Measurements from ENCODE around the gene TOX2. TPM values are rescaled to one million over a fixed set of nuclear protein-coding genes. Genes with fewer than 3 reads are reported as not detected.

TOX2 gene
- total RNA-seq, 1 experiment from 2014 or later: 1.7 TPM

DNA sequence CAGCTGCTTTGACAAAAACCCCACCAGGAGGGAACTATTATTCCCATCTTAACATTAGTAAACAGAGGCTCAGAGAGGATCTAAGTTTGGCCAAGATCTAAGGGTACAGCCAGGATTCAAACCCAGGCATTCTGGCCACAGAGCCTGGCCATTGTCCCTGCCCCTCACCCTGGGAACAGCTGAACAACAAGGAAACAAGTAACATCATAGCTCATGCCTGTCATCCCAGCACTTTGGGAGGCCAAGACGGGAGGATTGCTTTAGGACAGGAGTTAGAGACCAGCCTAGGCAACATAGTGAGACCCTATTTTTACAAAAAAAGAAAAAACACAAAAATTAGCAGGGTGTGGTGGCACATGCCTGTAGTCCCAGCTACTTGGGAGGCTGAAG is 27.5 kb downstream of the TOX2 start:
- H2AFZ ChIP-seq (ENCODE audit: low read length): no peak overlapping the region
- no peaks in the 10 kb centered on the region for H3K79me1 ChIP-seq (ENCODE audit: insufficient read depth, low read depth, low read length, poor library complexity, severe bottlenecking)
- H4K91ac ChIP-seq (ENCODE audit: insufficient read length, low read depth, low read length): no peak overlapping the region
- no peak overlapping the region for H3K9ac ChIP-seq (ENCODE audit: extremely low read depth, insufficient read length, low read length)
- no peak overlapping the region for H4K5ac ChIP-seq (ENCODE audit: insufficient read length, low read depth, low read length)
- no peak overlapping the region for H2BK12ac ChIP-seq (ENCODE audit: insufficient read length, low read depth, low read length)
- H2BK15ac ChIP-seq (ENCODE audit: low read depth, low read length): no peak overlapping the region
- H3K4me2 ChIP-seq (ENCODE audit: insufficient read depth, insufficient read length, low read length): no peak overlapping the region
- no peak overlapping the region for H3K56ac ChIP-seq (ENCODE audit: insufficient read length, low read depth, low read length)
- no peak overlapping the region for H3K4me3 Mint-ChIP-seq
- no peak overlapping the region for H2BK5ac ChIP-seq (ENCODE audit: insufficient read length, low read length)
- H3K4ac ChIP-seq (ENCODE audit: low read depth, low read length): no peak overlapping the region
- H3K4me1 Mint-ChIP-seq: peaks cover 22 to 27% of the 10 kb centered on the region in 2 experiments
- H3K18ac ChIP-seq (ENCODE audit: insufficient read length, low read depth, low read length): no peak overlapping the region
- H3T11ph ChIP-seq (ENCODE audit: low read length): no peak overlapping the region
- no peak overlapping the region for H2AK5ac ChIP-seq (ENCODE audit: insufficient read length, low read length)
- no peaks in the 10 kb centered on the region for H3K9me3 ChIP-seq (ENCODE audit: control insufficient read depth, low read depth, low read length)
- no peak for DNase-seq
- TF ChIP-seq, protein P1, sequence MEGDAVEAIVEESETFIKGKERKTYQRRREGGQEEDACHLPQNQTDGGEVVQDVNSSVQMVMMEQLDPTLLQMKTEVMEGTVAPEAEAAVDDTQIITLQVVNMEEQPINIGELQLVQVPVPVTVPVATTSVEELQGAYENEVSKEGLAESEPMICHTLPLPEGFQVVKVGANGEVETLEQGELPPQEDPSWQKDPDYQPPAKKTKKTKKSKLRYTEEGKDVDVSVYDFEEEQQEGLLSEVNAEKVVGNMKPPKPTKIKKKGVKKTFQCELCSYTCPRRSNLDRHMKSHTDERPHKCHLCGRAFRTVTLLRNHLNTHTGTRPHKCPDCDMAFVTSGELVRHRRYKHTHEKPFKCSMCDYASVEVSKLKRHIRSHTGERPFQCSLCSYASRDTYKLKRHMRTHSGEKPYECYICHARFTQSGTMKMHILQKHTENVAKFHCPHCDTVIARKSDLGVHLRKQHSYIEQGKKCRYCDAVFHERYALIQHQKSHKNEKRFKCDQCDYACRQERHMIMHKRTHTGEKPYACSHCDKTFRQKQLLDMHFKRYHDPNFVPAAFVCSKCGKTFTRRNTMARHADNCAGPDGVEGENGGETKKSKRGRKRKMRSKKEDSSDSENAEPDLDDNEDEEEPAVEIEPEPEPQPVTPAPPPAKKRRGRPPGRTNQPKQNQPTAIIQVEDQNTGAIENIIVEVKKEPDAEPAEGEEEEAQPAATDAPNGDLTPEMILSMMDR (conservative IDR thresholded peaks at IDR 0.05): no peak
- H4K20me1 ChIP-seq (ENCODE audit: control insufficient read depth, insufficient read depth, insufficient read length): no peaks in the 10 kb centered on the region
- no peak overlapping the region; a peak in 1 of 7 replicates for H3K27ac Mint-ChIP-seq
- no peak overlapping the region for H3K23ac ChIP-seq (ENCODE audit: insufficient read length, low read depth, low read length)
- 0 out of 2 replicates have a peak, but pooled peaks cover 7% of the 10 kb centered on the region for H3K4me1 ChIP-seq (ENCODE audit: insufficient read depth, low read length)
- H2BK120ac ChIP-seq (ENCODE audit: low read depth, low read length, poor library complexity, severe bottlenecking): no peak overlapping the region
- no peaks in the 10 kb centered on the region; a peak in 1 of 5 replicates for H3K9me3 Mint-ChIP-seq
- no peaks in the 10 kb centered on the region for H3K27me3 ChIP-seq (ENCODE audit: insufficient read depth, low read length)
- H3K27me3 Mint-ChIP-seq (ENCODE audit: low read depth): no peaks in the 10 kb centered on the region; the same call in 1 of the 2 replicates
- H3K79me2 ChIP-seq (ENCODE audit: insufficient read depth, low read length): no peaks in the 10 kb centered on the region
- H4K8ac ChIP-seq (replicated peaks; ENCODE audit: insufficient read length, low read depth, low read length): no peak overlapping the region
- H3K14ac ChIP-seq (ENCODE audit: insufficient read depth, low read length): no peak overlapping the region
- H2BK20ac ChIP-seq (ENCODE audit: low read depth, low read length, poor library complexity, severe bottlenecking): no peak overlapping the region
- WGBS (ENCODE audit: extremely low coverage, insufficient read length, low lambda C conversion rate): no CpG with 5 or more reads among the region's 1 CpG
- H3K36me3 Mint-ChIP-seq (ENCODE audit: insufficient read depth in 1 of 3, low read depth in 3 of 3): no peaks in the 10 kb centered on the region
- H3K23me2 ChIP-seq (ENCODE audit: insufficient read length, low read depth, low read length, poor library complexity, severe bottlenecking): no peaks in the 10 kb centered on the region
- H3K27ac ChIP-seq (ENCODE audit: insufficient read length, low read depth, low read length): no peak overlapping the region
